H9 (cell line): ENCODE results near the gene KIAA2012. TPM values are rescaled to one million over a fixed set of nuclear protein-coding genes. Genes with fewer than 3 reads are reported as not detected.

ENCODE experiments used
- DNase-seq: peaks from one replicate; pipeline ENCODE4 v3.0.0-alpha.2; 2017
- H2AFZ ChIP-seq: one replicate; pipeline ENCODE4 v1.6.1; 2013; ENCODE audit warnings: mild to moderate bottlenecking, low read length, control low read depth, moderate library complexity
- H2AK5ac ChIP-seq: 2 replicates; pipeline ENCODE4 v1.6.1; 2013; ENCODE audit warnings: low read length, control low read depth, mixed read lengths; ENCODE audit not compliant: insufficient read length
- H2BK120ac ChIP-seq: one replicate; pipeline ENCODE4 v1.6.1; 2013; ENCODE audit warnings: low read depth, mild to moderate bottlenecking, low read length, control low read depth, inconsistent platforms; ENCODE audit not compliant: poor library complexity, severe bottlenecking
- H2BK12ac ChIP-seq: 2 replicates; pipeline ENCODE4 v1.6.1; 2013; ENCODE audit warnings: low read length, control low read depth, mixed read lengths, low read depth; ENCODE audit not compliant: insufficient read length
- H2BK15ac ChIP-seq: 2 replicates; pipeline ENCODE4 v1.6.1; 2013; ENCODE audit warnings: low read depth, low read length, control low read depth
- H2BK20ac ChIP-seq: one replicate; pipeline ENCODE4 v1.6.1; 2013; ENCODE audit warnings: low read depth, mild to moderate bottlenecking, low read length, control low read depth, inconsistent platforms; ENCODE audit not compliant: poor library complexity, severe bottlenecking
- H2BK5ac ChIP-seq: 2 replicates; pipeline ENCODE4 v1.6.1; 2013; ENCODE audit warnings: low read length, control low read depth, mixed read lengths; ENCODE audit not compliant: insufficient read length
- H3K14ac ChIP-seq: 2 replicates; pipeline ENCODE4 v1.6.1; 2013; ENCODE audit warnings: low read length, control low read depth; ENCODE audit not compliant: insufficient read depth
- H3K18ac ChIP-seq: 2 replicates; pipeline ENCODE4 v1.6.1; 2013; ENCODE audit warnings: low read depth, mild to moderate bottlenecking, mixed read lengths, low read length, control low read depth; ENCODE audit not compliant: insufficient read length
- H3K23ac ChIP-seq: 2 replicates; pipeline ENCODE4 v1.6.1; 2013; ENCODE audit warnings: low read length, control low read depth, mixed read lengths, low read depth; ENCODE audit not compliant: insufficient read length
- H3K23me2 ChIP-seq: 2 replicates; pipeline ENCODE4 v1.6.1; 2013; ENCODE audit warnings: low read depth, mild to moderate bottlenecking, mixed read lengths, low read length, control low read depth; ENCODE audit not compliant: insufficient read length, poor library complexity, severe bottlenecking
- H3K27ac ChIP-seq: 2 replicates; pipeline ENCODE4 v1.5.1; 2013; ENCODE audit warnings: low read length, control low read depth, mixed read lengths, low read depth; ENCODE audit not compliant: insufficient read length
- H3K27me3 ChIP-seq: 2 replicates; pipeline ENCODE4 v1.6.1; 2013; ENCODE audit warnings: low read length, control low read depth, inconsistent platforms; ENCODE audit not compliant: insufficient read depth
- H3K4ac ChIP-seq: 2 replicates; pipeline ENCODE4 v1.6.1; 2013; ENCODE audit warnings: low read depth, mild to moderate bottlenecking, control low read depth, inconsistent platforms, low read length, moderate library complexity
- H3K4me1 ChIP-seq: 2 replicates; pipeline ENCODE4 v1.6.1; 2013; ENCODE audit warnings: low read length, control low read depth, inconsistent platforms; ENCODE audit not compliant: insufficient read depth
- H3K4me2 ChIP-seq: 2 replicates; pipeline ENCODE4 v1.6.1; 2013; ENCODE audit warnings: low read length, control low read depth, mixed read lengths; ENCODE audit not compliant: insufficient read length, insufficient read depth
- H3K56ac ChIP-seq: 2 replicates; pipeline ENCODE4 v1.6.1; 2013; ENCODE audit warnings: low read depth, mild to moderate bottlenecking, mixed read lengths, low read length, control low read depth; ENCODE audit not compliant: insufficient read length
- H3K79me1 ChIP-seq: 2 replicates; pipeline ENCODE4 v1.6.1; 2013; ENCODE audit warnings: low read depth, mild to moderate bottlenecking, moderate library complexity, low read length, control low read depth, inconsistent platforms; ENCODE audit not compliant: insufficient read depth, poor library complexity, severe bottlenecking
- H3K79me2 ChIP-seq: 2 replicates; pipeline ENCODE4 v1.6.1; 2013; ENCODE audit warnings: low read length, control low read depth, inconsistent platforms; ENCODE audit not compliant: insufficient read depth
- H3K9ac ChIP-seq: 2 replicates; pipeline ENCODE4 v1.6.1; 2013; ENCODE audit warnings: low read length, control low read depth, mixed read lengths; ENCODE audit not compliant: insufficient read length; ENCODE audit errors: extremely low read depth
- H3K9me3 ChIP-seq: one replicate; pipeline ENCODE4 v1.6.1; 2013; ENCODE audit warnings: low read depth, low read length, inconsistent platforms; ENCODE audit not compliant: control insufficient read depth
- H3T11ph ChIP-seq: one replicate; pipeline ENCODE4 v1.6.1; 2013; ENCODE audit warnings: mild to moderate bottlenecking, low read length, control low read depth, inconsistent platforms
- H4K20me1 ChIP-seq: one replicate; pipeline ENCODE4 v1.6.1; 2013; ENCODE audit not compliant: control insufficient read depth, insufficient read length, insufficient read depth
- H4K5ac ChIP-seq: 2 replicates; pipeline ENCODE4 v1.6.1; 2013; ENCODE audit warnings: low read depth, mild to moderate bottlenecking, mixed read lengths, low read length, control low read depth; ENCODE audit not compliant: insufficient read length
- H4K8ac ChIP-seq: replicated peaks from 2 replicates; pipeline ENCODE4 v1.6.1; 2013; ENCODE audit warnings: low read length, control low read depth, mixed read lengths, low read depth; ENCODE audit not compliant: insufficient read length
- H4K91ac ChIP-seq: 2 replicates; pipeline ENCODE4 v1.6.1; 2013; ENCODE audit warnings: low read depth, mild to moderate bottlenecking, moderate library complexity, mixed read lengths, low read length, control low read depth; ENCODE audit not compliant: insufficient read length
- H3K27ac Mint-ChIP-seq, 3 experiments: 2 replicates in 2 of 3; 3 replicates in 1 of 3; pipeline ENCODE4 v1.8.0; 2020 to 2021; ENCODE audit warnings: mixed read lengths in 3 of 3, mild to moderate bottlenecking in 1 of 3, moderate library complexity in 1 of 3
- H3K27me3 Mint-ChIP-seq: 2 replicates; pipeline ENCODE4 v1.8.0; 2021; ENCODE audit warnings: low read depth, mild to moderate bottlenecking, moderate library complexity, mixed read lengths
- H3K36me3 Mint-ChIP-seq, 3 experiments: 2 replicates in 2 of 3; 3 replicates in 1 of 3; pipeline ENCODE4 v1.8.0; 2020 to 2021; ENCODE audit warnings: low read depth in 3 of 3, mixed read lengths in 3 of 3; ENCODE audit not compliant: insufficient read depth in 1 of 3
- H3K4me1 Mint-ChIP-seq, 2 experiments: 2 replicates each; pipeline ENCODE4 v1.8.0; 2020; ENCODE audit warnings: mixed read lengths in 2 of 2
- H3K4me3 Mint-ChIP-seq, 2 experiments: 2 replicates in 1 of 2; 3 replicates in 1 of 2; pipeline ENCODE4 v1.8.0; 2020 to 2021; ENCODE audit warnings: mild to moderate bottlenecking in 2 of 2, mixed read lengths in 2 of 2, moderate library complexity in 1 of 2
- H3K9me3 Mint-ChIP-seq, 2 experiments: 2 replicates in 1 of 2; 3 replicates in 1 of 2; pipeline ENCODE4 v1.8.0; 2020; ENCODE audit warnings: mild to moderate bottlenecking in 2 of 2, mixed read lengths in 2 of 2, moderate library complexity in 1 of 2
- CTCF ChIP-seq: fragments of 200-600 bp; sonication (generic); conservative IDR thresholded peaks from 3 replicates; pipeline ENCODE4 v1.8.0; 2021; ENCODE audit warnings: antibody characterized with exemption, mild to moderate bottlenecking
- WGBS: extraction: QIAGEN DNeasy Blood & Tissue Kit; methylation state at CpG from one replicate; pipeline ENCODE4 v1.1.7; 2013; ENCODE audit warnings: missing lambda C conversion rate, low lambda C conversion rate, mixed read lengths; ENCODE audit not compliant: insufficient read length; ENCODE audit errors: extremely low coverage; 5-methylcytosine and 5-hydroxymethylcytosine counted together
- total RNA-seq: library from RNA; stranded (reverse); gene quantifications from 2 replicates; pipeline ENCODE4 v1.2.1, GENCODE V29; 2021

KIAA2012 gene
- total RNA-seq, 1 experiment from 2014 or later, result not detected

DNA sequence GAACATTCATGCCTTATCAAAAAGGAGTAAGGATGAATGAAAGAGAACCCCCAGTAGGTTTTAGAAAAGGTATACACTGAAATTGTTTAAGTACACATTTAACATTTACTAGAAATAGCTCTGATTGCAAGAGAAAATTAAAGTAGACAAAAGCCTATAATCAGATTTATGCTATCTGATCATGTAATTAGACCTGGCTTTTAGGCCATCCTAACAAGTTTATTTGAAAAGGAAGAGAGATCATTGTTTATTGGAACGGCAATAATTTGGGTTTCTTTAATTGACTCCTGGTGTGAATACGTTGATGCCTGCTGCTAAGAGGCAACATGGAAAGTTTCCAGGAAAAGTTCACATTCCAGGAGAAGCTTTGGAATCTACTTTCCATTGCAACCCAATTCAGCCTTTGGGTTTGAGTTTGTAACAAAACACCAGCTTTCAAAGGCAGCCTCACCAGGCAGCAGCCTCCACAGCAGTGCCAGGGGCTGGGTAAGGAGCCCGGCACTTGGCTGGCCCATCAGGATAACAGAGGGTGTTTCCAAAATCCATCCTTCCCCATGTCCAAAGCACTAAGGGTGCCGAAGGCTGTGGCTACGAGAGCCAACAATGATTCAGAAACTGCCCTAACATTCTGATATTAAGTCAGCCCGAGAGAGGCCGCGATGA is 21.4 kb upstream of the KIAA2012 start:
- H3K27me3 Mint-ChIP-seq, result peaks cover 2% of the 10 kb centered on the region

More for the DNA sequence above, 21.4 kb upstream of the KIAA2012 start:
- H4K8ac ChIP-seq, result no peak overlapping the region
- no peak overlapping the region for H4K91ac ChIP-seq
- H3K79me1 ChIP-seq, result no peaks in the 10 kb centered on the region
- H3K79me2 ChIP-seq, result no peaks in the 10 kb centered on the region
- H3K23ac ChIP-seq, result no peak overlapping the region
- no peak overlapping the region for H2BK12ac ChIP-seq
- no peak overlapping the region for H2BK15ac ChIP-seq
- Mint-ChIP-seq H3K27ac (no peak overlapping the region), H3K4me3 (no peak overlapping the region), H3K9me3 (no peaks in the 10 kb centered on the region), H3K4me1 (peaks cover 35 to 39% of the 10 kb centered on the region in 2 experiments), H3K36me3 (no peaks in the 10 kb centered on the region; a peak in 1 of 7 replicates)
- H3K9ac ChIP-seq, result no peak overlapping the region
- H2BK120ac ChIP-seq, result no peak overlapping the region
- no peak overlapping the region for H3K56ac ChIP-seq
- no peaks in the 10 kb centered on the region for H3K23me2 ChIP-seq
- H3K27ac ChIP-seq, result no peak overlapping the region
- TF ChIP-seq CTCF, result no peak
- H3K4ac ChIP-seq, result no peak overlapping the region
- no peak overlapping the region for H4K5ac ChIP-seq
- no peaks in the 10 kb centered on the region for H3K27me3 ChIP-seq
- H3K18ac ChIP-seq, result no peak overlapping the region
- peak overlapping the region; percentile 23 for H3K4me2 ChIP-seq
- no CpG with 5 or more reads among the region's 8 CpGs for WGBS
- H2BK20ac ChIP-seq, result no peak overlapping the region
- no peak overlapping the region for H3K14ac ChIP-seq
- DNase-seq, result no peak
- no peak overlapping the region for H2BK5ac ChIP-seq
- H2AK5ac ChIP-seq, result no peak overlapping the region
- H4K20me1 ChIP-seq, result no peaks in the 10 kb centered on the region
- H3K4me1 ChIP-seq, result no peaks in the 10 kb centered on the region; the same call in 1 of the 2 replicates
- no peak overlapping the region for H3T11ph ChIP-seq
- H2AFZ ChIP-seq, result no peak overlapping the region
- H3K9me3 ChIP-seq, result no peaks in the 10 kb centered on the region
